C4-2B (cell line): ENCODE results near the gene LRBA.
A peak's percentile ranks its signal among the peaks of the same experiment; 100 is the strongest.

Experiments used
- H3K27ac ChIP-seq: fragments of 450-650 bp; 2 replicates; pipeline ENCODE4 v1.5.1; 2017
- ZFX ChIP-seq: fragments of 450-650 bp; IDR thresholded peaks from 2 replicates; pipeline ENCODE4 v1.6.1; 2017
- TF ChIP-seq, protein P1 (sequence below): fragments of 450-650 bp; conservative IDR thresholded peaks from 2 replicates; pipeline ENCODE4 v1.5.1; 2017; ENCODE audit warnings: mild to moderate bottlenecking

LRBA gene

DNA sequence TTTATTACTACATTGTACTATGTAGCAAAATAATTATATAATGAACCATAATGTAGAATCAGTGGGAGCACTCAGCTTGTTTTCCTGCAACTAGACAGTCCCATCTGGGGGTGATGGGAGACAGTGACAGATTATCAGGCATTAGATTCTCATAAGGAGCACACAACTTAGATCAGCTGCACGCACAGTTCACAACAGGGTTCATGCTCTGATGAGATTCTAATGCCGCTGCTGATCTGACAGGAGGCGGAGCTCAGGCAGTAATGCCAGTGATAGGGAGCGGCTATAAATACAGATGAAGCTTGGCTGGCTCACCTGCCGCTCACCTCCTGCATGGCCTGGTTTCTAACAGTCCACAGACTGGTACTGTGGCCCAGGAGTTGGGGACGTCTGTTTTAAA is 233.9 kb downstream of the LRBA start:
- TF ChIP-seq ZFX: no peak
- TF ChIP-seq, protein P1, sequence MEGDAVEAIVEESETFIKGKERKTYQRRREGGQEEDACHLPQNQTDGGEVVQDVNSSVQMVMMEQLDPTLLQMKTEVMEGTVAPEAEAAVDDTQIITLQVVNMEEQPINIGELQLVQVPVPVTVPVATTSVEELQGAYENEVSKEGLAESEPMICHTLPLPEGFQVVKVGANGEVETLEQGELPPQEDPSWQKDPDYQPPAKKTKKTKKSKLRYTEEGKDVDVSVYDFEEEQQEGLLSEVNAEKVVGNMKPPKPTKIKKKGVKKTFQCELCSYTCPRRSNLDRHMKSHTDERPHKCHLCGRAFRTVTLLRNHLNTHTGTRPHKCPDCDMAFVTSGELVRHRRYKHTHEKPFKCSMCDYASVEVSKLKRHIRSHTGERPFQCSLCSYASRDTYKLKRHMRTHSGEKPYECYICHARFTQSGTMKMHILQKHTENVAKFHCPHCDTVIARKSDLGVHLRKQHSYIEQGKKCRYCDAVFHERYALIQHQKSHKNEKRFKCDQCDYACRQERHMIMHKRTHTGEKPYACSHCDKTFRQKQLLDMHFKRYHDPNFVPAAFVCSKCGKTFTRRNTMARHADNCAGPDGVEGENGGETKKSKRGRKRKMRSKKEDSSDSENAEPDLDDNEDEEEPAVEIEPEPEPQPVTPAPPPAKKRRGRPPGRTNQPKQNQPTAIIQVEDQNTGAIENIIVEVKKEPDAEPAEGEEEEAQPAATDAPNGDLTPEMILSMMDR: no peak
- no peak overlapping the region for H3K27ac ChIP-seq

- TF ChIP-seq ZFX: no peak
- TF ChIP-seq, protein P1: no peak
- no peak overlapping the region for H3K27ac ChIP-seq
Observed at GRCh38 chr4:150779707-150780106, 235.4 kb downstream of the LRBA start.

DNA sequence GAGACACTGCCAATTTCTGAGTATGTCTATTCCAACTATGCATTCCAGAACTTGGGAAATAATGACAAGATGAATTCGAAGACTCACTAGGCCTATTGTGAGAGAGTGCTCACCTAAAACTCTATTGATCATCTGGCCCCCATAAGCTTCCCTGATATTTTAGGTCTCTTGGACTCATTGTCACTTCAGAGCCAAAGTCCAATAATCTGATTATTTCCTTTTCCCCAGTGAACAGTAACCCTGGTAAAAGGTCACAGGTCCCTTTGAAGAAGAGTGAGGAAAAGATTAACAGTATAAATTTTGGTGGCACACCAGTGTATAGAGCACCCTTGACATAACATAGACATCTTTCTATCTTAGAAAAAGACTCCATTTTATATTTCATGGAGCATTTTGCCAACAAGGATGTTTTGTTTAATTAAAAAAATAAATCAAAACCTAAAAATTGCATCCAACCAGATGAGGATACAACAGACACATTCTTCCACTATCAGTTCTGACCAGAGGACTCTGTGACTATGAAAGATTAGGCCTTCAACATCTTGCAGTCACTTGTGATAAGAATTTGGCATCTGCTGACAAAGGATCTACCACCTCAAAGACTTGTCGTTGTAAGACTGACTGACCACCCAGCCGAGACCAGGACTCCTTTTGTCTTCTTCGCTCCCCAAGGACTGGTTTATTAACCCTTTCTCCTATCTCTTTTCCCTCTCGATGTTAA is 241.2 kb downstream of the LRBA start:
- no peak for TF ChIP-seq ZFX
- TF ChIP-seq, protein P1: no peak
- H3K27ac ChIP-seq: no peak overlapping the region

DNA sequence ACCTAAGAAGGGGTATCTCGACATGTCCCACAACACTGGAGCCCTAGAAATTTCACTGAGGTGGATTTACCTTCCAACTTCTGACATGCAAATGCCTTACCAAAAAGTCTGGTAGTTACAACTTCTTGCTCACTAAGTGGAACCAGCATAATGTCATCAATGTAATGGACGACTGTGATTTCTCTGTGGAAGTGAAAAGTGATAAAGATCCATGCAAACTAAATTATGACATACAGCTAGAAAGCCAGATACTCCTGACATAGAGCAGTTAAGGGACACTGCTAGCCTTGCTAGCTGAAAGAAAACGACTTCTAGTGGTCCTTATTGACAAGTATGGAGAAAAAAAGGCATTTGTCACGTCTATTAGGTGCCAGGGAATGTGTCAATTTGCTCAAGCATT is 242.1 kb downstream of the LRBA start:
- no peak overlapping the region for H3K27ac ChIP-seq
- TF ChIP-seq, protein P1: no peak
- no peak for TF ChIP-seq ZFX

GRCh38 chr4:150771382-150771781 is 243.7 kb downstream of the LRBA start:
- TF ChIP-seq ZFX: no peak
- TF ChIP-seq, protein P1: no peak
- peak overlapping the region; percentile 55 for H3K27ac ChIP-seq

GRCh38 chr4:150769845-150770244 is 245.2 kb downstream of the LRBA start:
- TF ChIP-seq, protein P1: no peak
- no peak for TF ChIP-seq ZFX
- no peak overlapping the region for H3K27ac ChIP-seq

- no peak for TF ChIP-seq ZFX
- TF ChIP-seq, protein P1: no peak
- no peak overlapping the region for H3K27ac ChIP-seq
Observed at GRCh38 chr4:150769248-150769647, 245.8 kb downstream of the LRBA start.
